Mammary epithelial cell (primary cell): Measurements from ENCODE around the gene ABCB8.

Experiments used
- CTCF ChIP-seq, 2 donors: IDR thresholded peaks in 1 of 2; conservative IDR thresholded peaks in 1 of 2; 2 replicates each; pipeline ENCODE4 v1.5.1; 2011 to 2012; ENCODE audit warnings: inconsistent platforms in 2 of 2, low read length in 2 of 2, mild to moderate bottlenecking in 2 of 2, control low read depth in 1 of 2, low read depth in 1 of 2; ENCODE audit not compliant: insufficient read depth in 1 of 2; ENCODE audit errors: extremely low read depth in 1 of 2
- EZH2 ChIP-seq: IDR thresholded peaks from 2 replicates; pipeline ENCODE4 v1.6.1; 2012; ENCODE audit warnings: low read length, inconsistent platforms, borderline replicate concordance

- TF ChIP-seq CTCF (conservative IDR thresholded peaks at IDR 0.05 in 1 of 2, IDR thresholded peaks at IDR 0.05 in 1 of 2; ENCODE audit: extremely low read depth in 1 of 2, insufficient read depth in 1 of 2, low read depth in 1 of 2, low read length in 2 of 2), result no peak
- TF ChIP-seq EZH2, result no peak
These were observed 18.6 kb downstream of the ABCB8 start for GRCh38 chr7:151046603-151047573.
